COLO668 (cell line): Measurements from ENCODE around the gene RPS16.

ENCODE experiments used
- DNase-seq: peaks from one replicate; lab custom pipeline; 2025; ENCODE audit not compliant: unreplicated experiment; lab: John Stamatoyannopoulos, UW

Gene RPS16

DNA sequence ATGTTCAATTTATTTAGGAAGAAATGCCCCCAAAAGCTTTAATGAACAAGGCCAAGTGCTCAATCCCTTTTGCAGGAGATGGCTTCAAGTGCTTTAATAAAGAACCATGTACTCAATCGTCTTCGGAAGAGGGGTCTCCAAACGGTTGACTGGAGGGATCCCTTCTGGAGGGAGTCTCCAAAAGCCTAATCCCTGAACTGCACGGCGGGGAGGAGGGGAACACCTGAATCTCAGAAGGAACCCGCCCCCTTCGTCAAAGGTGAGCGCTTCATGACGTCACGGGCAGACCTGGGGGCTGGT lies 45.3 kb downstream of the RPS16 start:
- DNase-seq, result no peak

DNA sequence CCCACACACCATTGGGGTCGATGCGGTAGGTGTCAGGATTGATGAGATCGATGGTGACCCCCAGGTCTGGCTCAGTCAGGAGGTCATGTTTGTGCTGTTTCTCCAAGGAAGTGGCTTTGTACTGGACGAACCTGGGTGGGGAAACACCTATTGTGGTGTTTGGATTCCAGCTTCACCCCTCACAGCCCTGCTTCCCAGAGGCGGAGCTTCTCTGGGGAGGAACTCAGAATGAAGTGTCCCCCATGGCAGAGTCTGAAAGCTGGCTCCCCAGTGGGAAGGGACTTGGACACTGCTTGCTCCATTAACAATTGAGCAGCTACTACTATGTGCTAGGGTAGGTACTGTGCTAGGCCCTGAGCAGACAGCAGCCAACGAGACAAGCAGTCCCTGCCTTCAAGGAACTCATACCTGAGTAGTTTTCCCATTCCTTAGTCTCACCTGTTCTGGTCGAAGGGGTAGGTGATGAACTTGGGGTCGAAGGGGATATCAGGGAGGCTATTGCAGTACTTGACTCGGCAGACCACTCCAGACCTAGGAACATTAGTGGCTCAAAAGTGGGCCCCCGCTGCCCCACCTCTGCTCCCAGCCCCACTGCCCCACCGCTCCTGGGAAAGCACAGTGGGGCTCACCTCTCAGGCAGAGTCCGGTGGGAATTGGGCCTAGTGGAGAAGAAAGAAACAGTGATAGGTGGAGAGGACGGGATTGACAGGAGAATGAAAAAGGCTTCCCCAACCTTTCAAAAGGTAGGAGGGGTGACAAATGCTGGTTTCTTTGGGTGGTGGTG lies 45.9 kb downstream of the RPS16 start:
- DNase-seq, result no peak

DNA sequence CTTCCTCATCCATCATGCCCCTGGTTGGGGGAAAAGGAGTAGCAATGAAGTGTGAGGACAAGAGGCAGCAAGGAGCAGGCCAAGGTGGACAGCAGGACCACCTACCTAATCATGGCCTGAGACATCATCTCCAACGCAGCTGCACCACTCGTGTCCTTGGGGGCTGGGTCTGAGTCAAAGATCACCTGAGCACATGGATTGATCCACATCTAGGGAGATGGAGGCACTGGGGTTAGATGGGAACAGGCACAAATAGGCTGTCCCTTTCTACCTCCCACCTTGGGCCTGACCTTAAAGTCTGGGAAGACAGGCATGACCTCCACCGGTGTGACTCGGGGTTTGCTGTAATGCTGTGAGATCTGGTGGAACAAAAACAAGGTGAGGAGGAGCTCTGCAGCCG lies 47.1 kb downstream of the RPS16 start:
- DNase-seq, result no peak

DNA sequence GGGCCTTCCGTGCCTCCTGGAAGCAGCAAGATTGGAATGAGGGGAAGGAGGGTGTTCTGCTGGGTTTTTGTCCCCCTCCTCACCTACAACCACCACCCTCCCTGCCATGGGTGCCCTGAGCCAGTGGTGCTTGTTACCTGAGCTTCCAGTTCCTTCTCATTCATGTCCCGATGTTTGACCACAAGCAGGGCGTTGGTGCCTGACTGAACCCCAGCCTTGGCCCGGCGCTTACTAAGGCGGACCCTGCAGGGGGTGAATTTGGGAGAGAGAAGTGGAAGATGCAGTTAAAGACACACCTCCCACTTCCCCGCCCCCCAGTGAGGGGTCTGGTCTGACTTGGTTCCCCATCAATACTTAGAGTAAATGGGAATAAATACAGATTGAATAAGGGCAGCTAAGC lies 49.2 kb downstream of the RPS16 start:
- no peak for DNase-seq

DNA sequence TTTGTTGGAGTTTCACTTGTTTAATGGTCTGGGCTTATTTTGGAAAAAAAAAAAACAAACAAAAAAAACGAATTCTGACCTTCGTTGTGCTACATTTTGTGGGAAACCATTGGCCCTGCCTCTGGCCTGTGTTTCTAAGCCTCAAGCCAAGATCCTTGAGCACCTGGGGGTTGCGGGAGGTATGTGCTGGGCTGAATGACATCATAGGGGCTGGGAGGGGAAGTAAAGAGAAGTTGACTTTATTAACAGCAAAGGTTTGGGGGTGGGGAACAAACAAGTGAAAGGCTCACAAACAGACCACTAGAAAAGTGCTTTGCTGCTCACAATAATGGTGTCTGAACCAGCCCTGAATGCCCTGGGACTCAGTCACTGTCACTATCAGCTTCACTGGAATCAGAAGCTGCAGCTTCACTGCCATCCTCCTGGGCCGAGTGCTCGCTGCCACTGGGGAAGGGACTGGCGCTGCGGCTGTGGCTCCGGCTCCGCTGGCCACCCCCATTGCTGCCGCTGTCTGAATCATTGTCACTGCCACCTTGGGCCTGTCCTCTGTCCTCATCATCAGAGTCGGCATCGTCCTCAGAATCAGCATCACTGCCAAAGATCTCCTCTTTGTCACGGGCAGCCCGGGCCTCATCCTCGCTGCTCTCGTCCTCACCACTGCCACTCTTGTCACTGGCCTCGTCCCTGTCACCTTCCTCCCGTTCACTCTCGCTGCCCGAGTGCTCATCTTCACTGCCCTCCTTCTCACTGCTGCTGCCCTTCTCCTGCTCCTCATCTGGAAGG lies 49.9 kb downstream of the RPS16 start:
- DNase-seq, result no peak

DNA sequence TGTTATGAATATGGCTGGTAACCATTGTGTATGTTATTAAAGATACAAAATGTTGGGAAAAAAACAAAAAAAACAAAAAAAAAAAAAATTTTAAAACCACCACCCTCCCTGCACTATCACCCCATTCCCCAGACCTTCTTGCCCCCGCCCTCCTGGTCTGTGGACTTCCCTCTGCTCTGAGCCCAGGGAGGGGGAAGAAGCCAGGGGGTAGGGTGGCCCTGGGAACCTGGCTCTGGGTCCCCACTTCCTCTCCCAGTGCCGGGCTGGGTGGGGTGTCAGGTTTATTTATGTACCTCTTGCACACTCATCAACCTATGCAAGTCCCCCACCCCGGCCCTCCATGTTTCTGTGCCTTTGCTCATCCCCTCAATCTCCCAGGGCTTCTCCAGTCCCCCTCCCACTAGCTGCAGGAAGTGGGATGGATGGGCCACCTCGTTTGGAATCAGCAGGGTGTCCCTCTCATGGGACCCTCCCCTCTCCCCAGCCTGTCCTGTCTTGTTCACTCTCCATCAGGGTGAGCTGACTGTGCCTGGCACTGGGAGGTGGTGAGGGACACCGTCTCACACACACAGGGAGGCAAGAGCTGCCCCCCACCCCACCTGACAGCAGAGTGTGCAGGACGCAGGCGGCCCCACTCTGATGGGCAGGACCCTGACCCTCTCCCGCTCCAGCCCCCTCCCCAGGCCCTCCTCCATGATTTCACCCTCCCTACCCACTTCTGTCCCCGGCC lies 50.7 kb downstream of the RPS16 start:
- no peak for DNase-seq
